GM19372 (cell line): ENCODE results near the gene FSIP2.

Source experiments
- ATAC-seq: cut with Tn5 transposase; IDR thresholded peaks from one replicate; pipeline ENCODE4 v1.9.1; 2021; ENCODE audit warnings: mild to moderate bottlenecking, low read depth, moderate library complexity; ENCODE audit not compliant: unreplicated experiment

The FSIP2 gene

GRCh38 chr2:185738679-185739472 lies at the start of gene FSIP2:
TSS of gene FSIP2 (plus strand) at chr2:185738804. CDS start at chr2:185738895, 91 bp downstream.
- ATAC-seq: peak; percentile 99

GRCh38 chr2:185689906-185690539 lies 48.6 kb upstream of the FSIP2 start:
- no peak for ATAC-seq

- no peak for ATAC-seq
Observed at GRCh38 chr2:185695711-185696235, 42.8 kb upstream of the FSIP2 start.

- ATAC-seq: no peak
Observed at GRCh38 chr2:185700883-185701282, 37.7 kb upstream of the FSIP2 start.

- ATAC-seq: no peak
Observed at GRCh38 chr2:185734658-185735057, 3.9 kb upstream of the FSIP2 start.

- no peak for ATAC-seq
Observed at GRCh38 chr2:185736210-185736609, 2.4 kb upstream of the FSIP2 start.

GRCh38 chr2:185745864-185746859 lies 7.6 kb downstream of the FSIP2 start:
- no peak for ATAC-seq

GRCh38 chr2:185757356-185757755 lies 18.8 kb downstream of the FSIP2 start:
- ATAC-seq: no peak

GRCh38 chr2:185771396-185771795 lies 32.8 kb downstream of the FSIP2 start:
- no peak for ATAC-seq

- no peak for ATAC-seq
Observed at GRCh38 chr2:185780890-185781289, 42.3 kb downstream of the FSIP2 start.

GRCh38 chr2:185782223-185782769 lies 43.7 kb downstream of the FSIP2 start:
- no peak for ATAC-seq

- ATAC-seq: no peak
Observed at GRCh38 chr2:185785156-185785555, 46.6 kb downstream of the FSIP2 start.

GRCh38 chr2:185785851-185786473 lies 47.4 kb downstream of the FSIP2 start:
- peak; percentile 58 for ATAC-seq

GRCh38 chr2:185787227-185788145 lies 48.9 kb downstream of the FSIP2 start:
- no peak for ATAC-seq

GRCh38 chr2:185790361-185790760 lies 51.8 kb downstream of the FSIP2 start:
- ATAC-seq: no peak

GRCh38 chr2:185793532-185794345 lies 55.1 kb downstream of the FSIP2 start:
- ATAC-seq: no peak

GRCh38 chr2:185796758-185797157 lies 58.2 kb downstream of the FSIP2 start:
- ATAC-seq: no peak

- no peak for ATAC-seq
Observed at GRCh38 chr2:185802926-185803325, 64.3 kb downstream of the FSIP2 start.
